H9 (cell line): Measurements from ENCODE around the gene FAM78B. TPM values are rescaled to one million over a fixed set of nuclear protein-coding genes. Genes with fewer than 3 reads are reported as not detected.

Experiments
- DNase-seq: peaks from one replicate; pipeline ENCODE4 v3.0.0-alpha.2; 2017
- H2AFZ ChIP-seq: one replicate; pipeline ENCODE4 v1.6.1; 2013; ENCODE audit warnings: mild to moderate bottlenecking, low read length, control low read depth, moderate library complexity
- H2AK5ac ChIP-seq: 2 replicates; pipeline ENCODE4 v1.6.1; 2013; ENCODE audit warnings: low read length, control low read depth, mixed read lengths; ENCODE audit not compliant: insufficient read length
- H2BK120ac ChIP-seq: one replicate; pipeline ENCODE4 v1.6.1; 2013; ENCODE audit warnings: low read depth, mild to moderate bottlenecking, low read length, control low read depth, inconsistent platforms; ENCODE audit not compliant: poor library complexity, severe bottlenecking
- H2BK12ac ChIP-seq: 2 replicates; pipeline ENCODE4 v1.6.1; 2013; ENCODE audit warnings: low read length, control low read depth, mixed read lengths, low read depth; ENCODE audit not compliant: insufficient read length
- H2BK15ac ChIP-seq: 2 replicates; pipeline ENCODE4 v1.6.1; 2013; ENCODE audit warnings: low read depth, low read length, control low read depth
- H2BK20ac ChIP-seq: one replicate; pipeline ENCODE4 v1.6.1; 2013; ENCODE audit warnings: low read depth, mild to moderate bottlenecking, low read length, control low read depth, inconsistent platforms; ENCODE audit not compliant: poor library complexity, severe bottlenecking
- H2BK5ac ChIP-seq: 2 replicates; pipeline ENCODE4 v1.6.1; 2013; ENCODE audit warnings: low read length, control low read depth, mixed read lengths; ENCODE audit not compliant: insufficient read length
- H3K14ac ChIP-seq: 2 replicates; pipeline ENCODE4 v1.6.1; 2013; ENCODE audit warnings: low read length, control low read depth; ENCODE audit not compliant: insufficient read depth
- H3K18ac ChIP-seq: 2 replicates; pipeline ENCODE4 v1.6.1; 2013; ENCODE audit warnings: low read depth, mild to moderate bottlenecking, mixed read lengths, low read length, control low read depth; ENCODE audit not compliant: insufficient read length
- H3K23ac ChIP-seq: 2 replicates; pipeline ENCODE4 v1.6.1; 2013; ENCODE audit warnings: low read length, control low read depth, mixed read lengths, low read depth; ENCODE audit not compliant: insufficient read length
- H3K23me2 ChIP-seq: 2 replicates; pipeline ENCODE4 v1.6.1; 2013; ENCODE audit warnings: low read depth, mild to moderate bottlenecking, mixed read lengths, low read length, control low read depth; ENCODE audit not compliant: insufficient read length, poor library complexity, severe bottlenecking
- H3K27ac ChIP-seq: 2 replicates; pipeline ENCODE4 v1.5.1; 2013; ENCODE audit warnings: low read length, control low read depth, mixed read lengths, low read depth; ENCODE audit not compliant: insufficient read length
- H3K27me3 ChIP-seq: 2 replicates; pipeline ENCODE4 v1.6.1; 2013; ENCODE audit warnings: low read length, control low read depth, inconsistent platforms; ENCODE audit not compliant: insufficient read depth
- H3K4ac ChIP-seq: 2 replicates; pipeline ENCODE4 v1.6.1; 2013; ENCODE audit warnings: low read depth, mild to moderate bottlenecking, control low read depth, inconsistent platforms, low read length, moderate library complexity
- H3K4me1 ChIP-seq: 2 replicates; pipeline ENCODE4 v1.6.1; 2013; ENCODE audit warnings: low read length, control low read depth, inconsistent platforms; ENCODE audit not compliant: insufficient read depth
- H3K4me2 ChIP-seq: 2 replicates; pipeline ENCODE4 v1.6.1; 2013; ENCODE audit warnings: low read length, control low read depth, mixed read lengths; ENCODE audit not compliant: insufficient read length, insufficient read depth
- H3K56ac ChIP-seq: 2 replicates; pipeline ENCODE4 v1.6.1; 2013; ENCODE audit warnings: low read depth, mild to moderate bottlenecking, mixed read lengths, low read length, control low read depth; ENCODE audit not compliant: insufficient read length
- H3K79me1 ChIP-seq: 2 replicates; pipeline ENCODE4 v1.6.1; 2013; ENCODE audit warnings: low read depth, mild to moderate bottlenecking, moderate library complexity, low read length, control low read depth, inconsistent platforms; ENCODE audit not compliant: insufficient read depth, poor library complexity, severe bottlenecking
- H3K79me2 ChIP-seq: 2 replicates; pipeline ENCODE4 v1.6.1; 2013; ENCODE audit warnings: low read length, control low read depth, inconsistent platforms; ENCODE audit not compliant: insufficient read depth
- H3K9ac ChIP-seq: 2 replicates; pipeline ENCODE4 v1.6.1; 2013; ENCODE audit warnings: low read length, control low read depth, mixed read lengths; ENCODE audit not compliant: insufficient read length; ENCODE audit errors: extremely low read depth
- H3K9me3 ChIP-seq: one replicate; pipeline ENCODE4 v1.6.1; 2013; ENCODE audit warnings: low read depth, low read length, inconsistent platforms; ENCODE audit not compliant: control insufficient read depth
- H3T11ph ChIP-seq: one replicate; pipeline ENCODE4 v1.6.1; 2013; ENCODE audit warnings: mild to moderate bottlenecking, low read length, control low read depth, inconsistent platforms
- H4K20me1 ChIP-seq: one replicate; pipeline ENCODE4 v1.6.1; 2013; ENCODE audit not compliant: control insufficient read depth, insufficient read length, insufficient read depth
- H4K5ac ChIP-seq: 2 replicates; pipeline ENCODE4 v1.6.1; 2013; ENCODE audit warnings: low read depth, mild to moderate bottlenecking, mixed read lengths, low read length, control low read depth; ENCODE audit not compliant: insufficient read length
- H4K8ac ChIP-seq: replicated peaks from 2 replicates; pipeline ENCODE4 v1.6.1; 2013; ENCODE audit warnings: low read length, control low read depth, mixed read lengths, low read depth; ENCODE audit not compliant: insufficient read length
- H4K91ac ChIP-seq: 2 replicates; pipeline ENCODE4 v1.6.1; 2013; ENCODE audit warnings: low read depth, mild to moderate bottlenecking, moderate library complexity, mixed read lengths, low read length, control low read depth; ENCODE audit not compliant: insufficient read length
- H3K27ac Mint-ChIP-seq, 3 experiments: 2 replicates in 2 of 3; 3 replicates in 1 of 3; pipeline ENCODE4 v1.8.0; 2020 to 2021; ENCODE audit warnings: mixed read lengths in 3 of 3, mild to moderate bottlenecking in 1 of 3, moderate library complexity in 1 of 3
- H3K27me3 Mint-ChIP-seq: 2 replicates; pipeline ENCODE4 v1.8.0; 2021; ENCODE audit warnings: low read depth, mild to moderate bottlenecking, moderate library complexity, mixed read lengths
- H3K36me3 Mint-ChIP-seq, 3 experiments: 2 replicates in 2 of 3; 3 replicates in 1 of 3; pipeline ENCODE4 v1.8.0; 2020 to 2021; ENCODE audit warnings: low read depth in 3 of 3, mixed read lengths in 3 of 3; ENCODE audit not compliant: insufficient read depth in 1 of 3
- H3K4me1 Mint-ChIP-seq, 2 experiments: 2 replicates each; pipeline ENCODE4 v1.8.0; 2020; ENCODE audit warnings: mixed read lengths in 2 of 2
- H3K4me3 Mint-ChIP-seq, 2 experiments: 2 replicates in 1 of 2; 3 replicates in 1 of 2; pipeline ENCODE4 v1.8.0; 2020 to 2021; ENCODE audit warnings: mild to moderate bottlenecking in 2 of 2, mixed read lengths in 2 of 2, moderate library complexity in 1 of 2
- H3K9me3 Mint-ChIP-seq, 2 experiments: 2 replicates in 1 of 2; 3 replicates in 1 of 2; pipeline ENCODE4 v1.8.0; 2020; ENCODE audit warnings: mild to moderate bottlenecking in 2 of 2, mixed read lengths in 2 of 2, moderate library complexity in 1 of 2
- WGBS: extraction: QIAGEN DNeasy Blood & Tissue Kit; methylation state at CpG from one replicate; pipeline ENCODE4 v1.1.7; 2013; ENCODE audit warnings: missing lambda C conversion rate, low lambda C conversion rate, mixed read lengths; ENCODE audit not compliant: insufficient read length; ENCODE audit errors: extremely low coverage; 5-methylcytosine and 5-hydroxymethylcytosine counted together
- total RNA-seq: library from RNA; stranded (reverse); gene quantifications from 2 replicates; pipeline ENCODE4 v1.2.1, GENCODE V29; 2021
- TF ChIP-seq, protein P1 (sequence below): fragments of 200-600 bp; sonication (generic); conservative IDR thresholded peaks from 3 replicates; pipeline ENCODE4 v1.8.0; 2021; ENCODE audit warnings: antibody characterized with exemption, mild to moderate bottlenecking

The FAM78B gene
- total RNA-seq, 1 experiment from 2014 or later, result 2.3 TPM

DNA sequence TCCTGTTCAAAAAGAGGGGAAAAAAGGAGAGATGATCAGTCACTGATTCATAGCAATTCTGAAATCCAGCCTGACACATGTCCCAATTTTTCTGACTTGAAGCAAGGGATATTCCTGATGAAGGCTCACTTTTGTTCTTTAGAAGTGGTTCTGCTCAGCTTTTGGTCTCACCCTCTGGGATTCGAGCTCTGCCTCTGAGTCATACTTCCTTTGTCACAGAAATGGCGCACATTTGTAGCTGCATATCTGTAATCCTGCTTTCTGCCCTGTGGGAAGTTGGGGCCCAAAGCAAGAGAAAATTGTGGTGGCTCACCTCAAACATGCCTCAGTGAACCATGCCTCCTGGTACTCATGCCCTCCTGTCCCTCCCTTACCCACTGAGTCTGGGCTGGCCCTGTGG is 22.3 kb upstream of the FAM78B start:
- H2BK20ac ChIP-seq, result no peak overlapping the region
- DNase-seq, result no peak
- no peak overlapping the region for H3T11ph ChIP-seq
- no peak overlapping the region for H3K4ac ChIP-seq
- no peak overlapping the region for H4K91ac ChIP-seq
- peaks cover 6 to 7% of the 10 kb centered on the region in 2 experiments; a peak in 2 of 4 replicates for H3K4me1 Mint-ChIP-seq
- no peaks in the 10 kb centered on the region for H3K79me2 ChIP-seq
- no peaks in the 10 kb centered on the region; the same call in 1 of the 2 replicates for H3K27me3 Mint-ChIP-seq
- H3K27ac Mint-ChIP-seq, result no peak overlapping the region
- no peak overlapping the region for H2AFZ ChIP-seq
- H3K9me3 ChIP-seq, result no peaks in the 10 kb centered on the region
- H2BK120ac ChIP-seq, result no peak overlapping the region
- H2BK12ac ChIP-seq, result no peak overlapping the region
- H4K5ac ChIP-seq, result no peak overlapping the region
- no peak overlapping the region for H3K23ac ChIP-seq
- no peaks in the 10 kb centered on the region for H3K27me3 ChIP-seq
- no peaks in the 10 kb centered on the region for H3K79me1 ChIP-seq
- no peaks in the 10 kb centered on the region for H3K36me3 Mint-ChIP-seq
- no peak overlapping the region for H2AK5ac ChIP-seq
- no peak overlapping the region for H3K27ac ChIP-seq
- H4K8ac ChIP-seq, result peak overlapping the region; percentile 39
- no peaks in the 10 kb centered on the region for H3K23me2 ChIP-seq
- H3K4me1 ChIP-seq, result no peaks in the 10 kb centered on the region; the same call in 1 of the 2 replicates
- H2BK5ac ChIP-seq, result no peak overlapping the region
- H4K20me1 ChIP-seq, result no peaks in the 10 kb centered on the region
- no peak overlapping the region for H3K9ac ChIP-seq
- H3K4me3 Mint-ChIP-seq, result no peak overlapping the region
- H3K4me2 ChIP-seq, result no peak overlapping the region
- H2BK15ac ChIP-seq, result no peak overlapping the region
- TF ChIP-seq, protein P1, sequence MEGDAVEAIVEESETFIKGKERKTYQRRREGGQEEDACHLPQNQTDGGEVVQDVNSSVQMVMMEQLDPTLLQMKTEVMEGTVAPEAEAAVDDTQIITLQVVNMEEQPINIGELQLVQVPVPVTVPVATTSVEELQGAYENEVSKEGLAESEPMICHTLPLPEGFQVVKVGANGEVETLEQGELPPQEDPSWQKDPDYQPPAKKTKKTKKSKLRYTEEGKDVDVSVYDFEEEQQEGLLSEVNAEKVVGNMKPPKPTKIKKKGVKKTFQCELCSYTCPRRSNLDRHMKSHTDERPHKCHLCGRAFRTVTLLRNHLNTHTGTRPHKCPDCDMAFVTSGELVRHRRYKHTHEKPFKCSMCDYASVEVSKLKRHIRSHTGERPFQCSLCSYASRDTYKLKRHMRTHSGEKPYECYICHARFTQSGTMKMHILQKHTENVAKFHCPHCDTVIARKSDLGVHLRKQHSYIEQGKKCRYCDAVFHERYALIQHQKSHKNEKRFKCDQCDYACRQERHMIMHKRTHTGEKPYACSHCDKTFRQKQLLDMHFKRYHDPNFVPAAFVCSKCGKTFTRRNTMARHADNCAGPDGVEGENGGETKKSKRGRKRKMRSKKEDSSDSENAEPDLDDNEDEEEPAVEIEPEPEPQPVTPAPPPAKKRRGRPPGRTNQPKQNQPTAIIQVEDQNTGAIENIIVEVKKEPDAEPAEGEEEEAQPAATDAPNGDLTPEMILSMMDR, result no peak
- no peaks in the 10 kb centered on the region for H3K9me3 Mint-ChIP-seq
- no peak overlapping the region for H3K18ac ChIP-seq
- no CpG with 5 or more reads among the region's 2 CpGs for WGBS
- no peak overlapping the region for H3K56ac ChIP-seq
- H3K14ac ChIP-seq, result no peak overlapping the region
